Stimulated activated CD4-positive, alpha-beta T cell treated with anti-CD3 and anti-CD28 coated beads, Interleukin-1b, Interleukin-23, amount 100 ng/mL, for 1 hour (primary cell): ENCODE measurements around the gene PRSS21.

Experiments used
- DNase-seq, 2 donors: peaks; one replicate each; pipeline ENCODE4 v3.0.0-alpha.2; 2020; ENCODE audit warnings: low read depth in 2 of 2

The PRSS21 gene

GRCh38 chr16:2825906-2826305, 8.9 kb downstream of the PRSS21 start:
- no peak for DNase-seq

- DNase-seq, result no peak
These were observed 9.7 kb downstream of the PRSS21 start for GRCh38 chr16:2826591-2827373.

- no peak for DNase-seq
These were observed 10.3 kb downstream of the PRSS21 start for GRCh38 chr16:2827374-2827791.

GRCh38 chr16:2827831-2828520, 10.9 kb downstream of the PRSS21 start:
- DNase-seq, result no peak

GRCh38 chr16:2828521-2828840, 11.4 kb downstream of the PRSS21 start:
- no peak for DNase-seq

- DNase-seq, result no peak
These were observed 11.9 kb downstream of the PRSS21 start for GRCh38 chr16:2828876-2829430.

GRCh38 chr16:2829501-2830354, 12.7 kb downstream of the PRSS21 start, which contains the start of gene ZG16B:
Gene ZG16B, plus strand, starts transcription at chr16:2830303. Its CDS starts 139 bp downstream, at chr16:2830442.
- DNase-seq, result no peak

- no peak for DNase-seq
These were observed 13.3 kb downstream of the PRSS21 start for GRCh38 chr16:2830355-2830695.

- DNase-seq, result no peak
These were observed 14.2 kb downstream of the PRSS21 start for GRCh38 chr16:2831203-2831602.

- DNase-seq, result no peak
These were observed 16.7 kb downstream of the PRSS21 start for GRCh38 chr16:2833776-2834175.

- DNase-seq, result no peak
These were observed 17.9 kb downstream of the PRSS21 start for GRCh38 chr16:2834968-2835367.

- DNase-seq, result no peak
These were observed 18.8 kb downstream of the PRSS21 start for GRCh38 chr16:2835638-2836493.

GRCh38 chr16:2836646-2837508, 19.8 kb downstream of the PRSS21 start:
- DNase-seq, result no peak

GRCh38 chr16:2838928-2839327, 21.9 kb downstream of the PRSS21 start:
- DNase-seq, result peak in 1 of 2 donors; percentile 21

- no peak for DNase-seq
These were observed 22.8 kb downstream of the PRSS21 start for GRCh38 chr16:2839650-2840450.

- DNase-seq, result no peak
These were observed 23.9 kb downstream of the PRSS21 start for GRCh38 chr16:2840914-2841313.

GRCh38 chr16:2841606-2842339, 24.7 kb downstream of the PRSS21 start:
- DNase-seq, result no peak

- DNase-seq, result peak; percentile 32 to 62
These were observed 25.4 kb downstream of the PRSS21 start for GRCh38 chr16:2842340-2843000.
